ENCODE results near the gene PARD3B. TPM values are rescaled to one million over a fixed set of nuclear protein-coding genes. Genes with fewer than 3 reads are reported as not detected.

Gene PARD3B
- total and polyA plus RNA-seq, 2 of the 4 experiments (the other 2 are of a cell fraction), result 3.3 to 15.6 TPM

GRCh38 chr2:205520311-205520710, 975.0 kb downstream of the PARD3B start:
- TF ChIP-seq NFE2L2 (IDR thresholded peaks at IDR 0.05; ENCODE audit: low read depth, low read length), result no peak
- no peak for TF ChIP-seq BHLHE40 (IDR thresholded peaks at IDR 0.05; ENCODE audit: low read depth, low read length)
- no peak for TF ChIP-seq CTCF (conservative IDR thresholded peaks at IDR 0.05; ENCODE audit: low read depth, low read length)
- no peak for TF ChIP-seq CEBPB (IDR thresholded peaks at IDR 0.05; ENCODE audit: low read depth, low read length)
- no peak for TF ChIP-seq MAZ (IDR thresholded peaks at IDR 0.05; ENCODE audit: borderline replicate concordance, low read depth, low read length)
- no peak for TF ChIP-seq RFX5 (IDR thresholded peaks at IDR 0.05; ENCODE audit: low read depth, low read length)
- no peak for TF ChIP-seq USF2 (IDR thresholded peaks at IDR 0.05; ENCODE audit: low read depth, low read length)
- no peak for TF ChIP-seq SMC3 (IDR thresholded peaks at IDR 0.05; ENCODE audit: low read depth, low read length)
- no peak for TF ChIP-seq MAFK (IDR thresholded peaks at IDR 0.05; ENCODE audit: low read depth, low read length)
- no peak for TF ChIP-seq CHD1 (IDR thresholded peaks at IDR 0.05; ENCODE audit: low read depth, low read length)
- TF ChIP-seq FOS (IDR thresholded peaks at IDR 0.05; ENCODE audit: low read depth, low read length), result no peak
- TF ChIP-seq RAD21 (IDR thresholded peaks at IDR 0.05; ENCODE audit: low read length), result no peak
- no peak for TF ChIP-seq RCOR1 (IDR thresholded peaks at IDR 0.05; ENCODE audit: insufficient replicate concordance, low read length)
- TF ChIP-seq ELK1 (IDR thresholded peaks at IDR 0.05; ENCODE audit: borderline replicate concordance, low read depth, low read length), result no peak
- TF ChIP-seq MXI1 (IDR thresholded peaks at IDR 0.05; ENCODE audit: borderline replicate concordance, low read depth, low read length), result no peak
- TF ChIP-seq POLR2A (IDR thresholded peaks at IDR 0.05; ENCODE audit: low read depth, low read length), result no peak
- Histone ChIP-seq H2AK5ac (ENCODE audit: low read depth, low read length) (no peak overlapping the region), H4K8ac (ENCODE audit: low read depth in 2 of 2, low read length in 2 of 2) (no peak overlapping the region), H3K27me3 (ENCODE audit: control insufficient read depth, insufficient read depth, low read length) (no peaks in the 10 kb centered on the region), H3K4me1 (ENCODE audit: control insufficient read depth, insufficient read depth, low read length) (no peaks in the 10 kb centered on the region), H3K4me2 (ENCODE audit: low read depth, low read length) (no peak overlapping the region), H4K20me1 (ENCODE audit: insufficient read depth, low read length) (no peaks in the 10 kb centered on the region), H4K91ac (ENCODE audit: insufficient read depth, low read depth, low read length) (no peak overlapping the region), H3K36me3 (ENCODE audit: control insufficient read depth, insufficient read depth, low read length) (no peaks in the 10 kb centered on the region), H2BK120ac (ENCODE audit: low read depth, low read length) (no peak overlapping the region), H3K9me1 (ENCODE audit: insufficient read depth, low read length) (no peaks in the 10 kb centered on the region), H3K56ac (ENCODE audit: extremely low read depth, insufficient read depth, low read length) (no peak overlapping the region), H2BK20ac (ENCODE audit: low read depth, low read length) (no peak overlapping the region), H3K9ac (ENCODE audit: low read depth, low read length) (no peak overlapping the region), H2BK15ac (ENCODE audit: low read depth, low read length) (no peak overlapping the region), H3K4me3 (ENCODE audit: insufficient read depth, low read depth, low read length) (no peak overlapping the region), H3K4ac (ENCODE audit: low read depth, low read length) (no peak overlapping the region), H2BK5ac (ENCODE audit: low read depth, low read length, poor library complexity, severe bottlenecking) (no peak overlapping the region), H3K14ac (replicated peaks; ENCODE audit: low read depth, low read length) (no peak overlapping the region), H3K18ac (ENCODE audit: low read depth, low read length) (no peak overlapping the region), H4K5ac (ENCODE audit: low read depth, low read length) (no peak overlapping the region), H2AFZ (replicated peaks; ENCODE audit: low read length, poor library complexity) (no peak overlapping the region), H3K9me3 (ENCODE audit: control insufficient read depth, insufficient read depth, low read length) (peaks cover 2% of the 10 kb centered on the region), H2AK9ac (replicated peaks; ENCODE audit: low read depth, low read length, poor library complexity) (no peak overlapping the region), H3K27ac (ENCODE audit: insufficient read depth, low read length) (no peak overlapping the region), H3K79me1 (ENCODE audit: low read depth in 1 of 2, low read length in 2 of 2) (no peaks in the 10 kb centered on the region), H3K23ac (ENCODE audit: low read depth, low read length) (no peak overlapping the region)
- WGBS, 2 experiments (ENCODE audit: extremely low coverage in 2 of 2, insufficient read length in 1 of 2), result no CpG with 5 or more reads among the region's 4 CpGs
- intact Hi-C loops (cut with micrococcal nuclease) (loop anchor here (10.0 kb wide), 1 partner anchor 154 kb away; no protein-coding TSS in a partner anchor), in situ Hi-C loops (cut with MboI; ENCODE audit: low sequenced_read_pairs) (no loop called here), dilution Hi-C loops (cut with HindIII; ENCODE audit: low sequenced_read_pairs, unreplicated experiment) (no loop called here)
- DNase-seq (no peak), ATAC-seq (ENCODE audit: low read depth) (no peak)
- POLR2A ChIA-PET (ENCODE audit: unreplicated experiment), result no interaction called here
- BruUV-seq (replicated peaks), result no TSS peak
- CTCF ChIA-PET, result no interaction called here
